Measurements from ENCODE around the gene DNAJB4.
A peak's percentile ranks its signal among the peaks of the same experiment; 100 is the strongest.
"Not testable (repeated sequence)": the region's sequence is repeated elsewhere in the genome, so short reads cannot be mapped to it uniquely, and the experiment has no call there.

DNAJB4 gene

DNA sequence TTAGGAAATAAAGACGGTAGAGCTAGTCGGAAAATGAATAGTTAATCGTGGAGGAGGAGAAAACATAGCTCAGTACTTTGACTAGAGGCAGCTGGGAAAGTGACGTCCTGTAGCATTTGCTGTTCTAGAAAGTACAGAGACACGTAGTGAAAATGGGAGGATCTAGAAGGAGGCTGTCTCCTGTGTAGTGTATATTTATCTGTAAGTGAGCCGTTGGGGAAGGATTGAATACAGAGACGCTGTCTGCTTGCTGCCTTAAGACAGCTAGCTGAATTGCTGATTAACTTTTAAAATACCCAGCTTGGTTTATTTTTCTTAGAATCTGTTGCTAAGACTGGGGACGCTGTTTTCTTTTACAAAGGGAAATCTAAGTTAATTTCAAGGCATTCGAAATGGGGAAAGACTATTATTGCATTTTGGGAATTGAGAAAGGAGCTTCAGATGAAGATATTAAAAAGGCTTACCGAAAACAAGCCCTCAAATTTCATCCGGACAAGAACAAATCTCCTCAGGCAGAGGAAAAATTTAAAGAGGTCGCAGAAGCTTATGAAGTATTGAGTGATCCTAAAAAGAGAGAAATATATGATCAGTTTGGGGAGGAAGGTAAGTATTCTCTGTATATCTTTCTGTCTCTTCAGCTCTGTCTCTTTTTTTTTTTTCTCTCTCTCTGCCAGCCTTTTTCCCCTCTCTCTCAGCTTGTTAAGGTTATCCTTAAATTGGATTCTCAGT is at the start of gene DNAJB4:
TSS of gene DNAJB4 (plus strand) at position 221 of the 729 bp plus-strand sequence. CDS start at position 393, 172 bp downstream.
- peak; percentile 56 for DNase-seq

DNA sequence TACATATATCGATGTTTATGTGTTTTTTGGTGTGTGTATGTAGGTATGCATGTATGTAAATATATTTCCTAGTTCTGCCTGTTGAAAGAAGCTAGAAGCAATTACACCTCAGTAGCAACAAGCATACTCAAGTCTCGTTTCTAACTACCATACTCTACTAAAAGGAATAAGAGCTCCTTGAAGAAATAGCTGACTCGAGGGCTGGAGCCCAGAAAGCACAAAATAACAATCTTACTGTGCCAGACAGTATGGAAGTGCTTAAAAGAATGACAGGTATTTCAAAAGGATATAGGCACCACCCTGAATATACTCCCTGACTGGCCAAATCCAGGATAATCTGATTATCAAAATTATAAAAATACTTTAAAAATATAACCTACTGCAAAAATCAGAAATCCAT is 49.0 kb upstream of the DNAJB4 start:
- no peak for DNase-seq

DNA sequence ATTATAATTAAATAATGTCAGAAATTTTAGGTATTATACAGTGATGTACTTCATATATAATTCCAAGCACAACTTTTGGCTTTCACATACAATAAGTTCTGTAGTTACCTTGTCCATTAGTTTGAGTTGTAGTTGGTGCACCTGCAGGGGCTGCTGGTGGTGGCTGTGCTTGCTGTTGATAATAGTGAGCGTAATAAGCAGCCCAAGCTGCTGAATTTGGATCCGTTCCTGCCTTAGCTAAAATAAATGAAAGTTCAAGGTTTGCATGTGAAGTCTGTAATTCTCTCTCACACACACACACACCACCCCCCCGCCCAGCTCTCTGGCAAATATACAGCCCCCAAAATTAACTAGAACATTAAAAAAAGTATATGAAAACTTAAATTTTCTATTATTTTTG is 48.3 kb upstream of the DNAJB4 start:
- no peak for DNase-seq

DNA sequence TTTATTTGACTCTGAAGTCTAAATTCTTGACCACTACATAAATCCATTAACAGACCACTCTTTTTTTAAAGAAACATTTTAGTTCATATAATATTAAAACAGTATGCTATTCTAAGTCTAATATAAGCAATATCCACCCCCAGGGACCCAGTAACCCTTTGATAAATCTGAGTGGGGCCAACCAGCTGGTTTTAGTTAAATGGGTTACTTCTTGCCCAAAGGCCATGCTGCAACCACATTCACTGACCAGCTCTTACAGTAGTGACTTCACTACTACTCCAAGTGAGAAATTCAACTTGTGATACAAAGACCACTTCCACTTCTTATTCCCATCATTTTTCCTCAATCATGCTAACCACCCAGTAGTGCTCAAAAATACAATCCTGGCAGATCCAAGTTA is 46.3 kb upstream of the DNAJB4 start:
- no peak for DNase-seq

DNA sequence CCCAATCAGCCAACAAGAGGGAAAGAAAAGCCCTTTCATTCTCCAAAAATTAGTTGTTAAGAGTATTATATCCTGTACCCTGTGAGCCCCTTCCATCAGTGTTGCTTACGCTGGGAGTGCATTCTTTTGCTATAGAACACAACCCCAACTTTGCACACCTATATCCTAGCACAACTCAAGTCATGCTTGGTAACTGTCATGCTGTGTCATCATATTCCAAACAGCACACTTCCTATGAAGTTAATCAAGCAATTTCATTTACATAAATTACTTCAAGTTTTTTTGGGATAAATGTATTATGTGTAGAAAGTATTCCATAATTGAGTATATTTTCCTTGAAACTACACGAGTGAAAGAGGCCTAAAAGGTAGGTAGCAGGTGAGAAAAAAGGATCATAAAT is 45.9 kb upstream of the DNAJB4 start:
- DNase-seq, result no peak

DNA sequence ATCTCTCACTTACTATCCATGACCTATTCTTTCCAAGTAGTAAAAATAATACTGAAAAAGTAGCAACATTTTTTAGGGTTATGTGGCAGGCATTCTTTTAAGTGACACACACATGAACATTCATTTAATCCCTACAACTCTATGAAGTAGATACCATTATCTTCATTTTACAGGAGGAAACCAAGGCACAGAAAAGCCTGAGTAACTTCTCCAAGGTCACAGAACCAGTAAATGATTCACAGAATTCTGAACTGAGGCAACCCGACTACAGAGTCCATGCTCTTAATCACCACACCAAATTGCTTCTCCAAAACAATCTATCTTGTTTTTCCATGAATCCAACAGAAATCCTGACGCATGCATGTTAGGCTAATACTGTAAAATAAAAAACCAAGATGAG is 43.3 kb upstream of the DNAJB4 start:
- no peak for DNase-seq

DNA sequence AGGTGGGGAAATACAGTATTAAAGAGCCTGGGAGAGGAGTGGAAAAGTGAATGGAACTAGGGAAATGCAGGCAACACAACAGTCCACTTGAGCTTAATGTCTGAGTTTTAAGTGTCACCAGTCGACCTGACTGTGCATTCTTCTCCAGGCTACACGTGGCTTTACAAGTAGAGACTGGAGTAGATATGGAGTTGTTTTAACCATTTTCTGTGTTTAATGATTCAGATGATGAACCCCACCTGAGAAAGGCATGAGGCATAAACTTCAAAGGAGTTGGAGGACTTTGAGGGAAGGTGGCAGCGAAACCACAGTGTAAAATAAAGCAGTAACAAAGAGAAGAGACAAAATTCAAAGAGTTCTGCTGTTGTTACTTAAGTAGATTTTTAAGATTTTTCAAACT is 38.4 kb upstream of the DNAJB4 start:
- DNase-seq, result no peak

DNA sequence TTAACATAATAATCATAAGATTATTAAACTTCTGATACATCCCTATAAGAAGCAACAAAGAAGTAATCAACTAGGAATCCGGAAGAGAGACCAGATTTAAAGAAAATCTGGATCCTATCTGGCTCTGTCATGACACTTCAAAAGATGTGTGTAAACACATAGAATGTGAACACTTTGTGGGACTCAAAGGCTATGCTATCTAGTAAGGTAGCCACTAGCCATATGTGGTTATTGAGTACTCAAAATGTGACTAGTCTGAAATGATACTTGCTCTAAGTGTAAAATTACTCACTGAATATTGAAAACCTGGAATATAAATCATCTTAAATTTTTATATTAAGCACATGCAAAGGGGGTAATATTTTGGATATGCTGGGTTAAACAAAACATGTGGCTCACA is 34.5 kb upstream of the DNAJB4 start:
- DNase-seq, result no peak

DNA sequence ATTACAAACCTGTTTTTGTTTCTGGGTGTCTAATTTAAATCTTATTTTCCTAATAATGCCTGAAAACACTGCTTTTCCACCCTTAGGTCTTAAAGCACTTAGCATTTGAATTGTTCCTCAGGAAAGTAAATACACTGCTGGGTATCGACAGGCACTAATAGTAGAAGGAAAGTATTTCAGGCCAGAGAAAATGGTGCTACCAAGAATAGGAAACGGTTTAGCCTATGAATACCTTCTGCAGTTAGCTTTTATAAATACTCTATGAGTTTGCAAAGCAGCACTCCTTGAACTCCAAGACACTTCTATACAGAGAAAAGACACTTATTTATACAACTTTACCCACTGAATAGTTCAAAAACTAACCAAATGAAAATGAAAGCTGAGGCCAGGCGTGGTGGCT is 32.7 kb upstream of the DNAJB4 start:
- DNase-seq, result no peak

DNA sequence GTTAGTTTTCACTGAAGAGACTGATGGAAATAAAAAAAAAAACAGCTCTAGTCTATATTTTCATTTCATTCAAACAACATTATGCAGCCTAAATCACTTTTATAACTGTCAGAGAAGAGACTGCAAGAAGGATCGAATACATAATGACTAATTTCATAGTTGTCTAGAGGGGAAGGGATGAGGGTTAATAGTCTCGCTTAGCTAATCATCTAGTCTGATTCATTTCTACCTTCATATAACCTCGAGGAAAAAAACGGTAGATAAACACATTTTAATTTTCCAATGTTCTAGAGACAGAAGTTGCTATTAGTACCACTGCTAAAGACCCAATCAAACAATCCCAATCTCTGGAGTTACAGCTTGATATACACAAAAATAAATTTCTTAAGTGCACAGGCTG is 29.4 kb upstream of the DNAJB4 start:
- no peak for DNase-seq

DNA sequence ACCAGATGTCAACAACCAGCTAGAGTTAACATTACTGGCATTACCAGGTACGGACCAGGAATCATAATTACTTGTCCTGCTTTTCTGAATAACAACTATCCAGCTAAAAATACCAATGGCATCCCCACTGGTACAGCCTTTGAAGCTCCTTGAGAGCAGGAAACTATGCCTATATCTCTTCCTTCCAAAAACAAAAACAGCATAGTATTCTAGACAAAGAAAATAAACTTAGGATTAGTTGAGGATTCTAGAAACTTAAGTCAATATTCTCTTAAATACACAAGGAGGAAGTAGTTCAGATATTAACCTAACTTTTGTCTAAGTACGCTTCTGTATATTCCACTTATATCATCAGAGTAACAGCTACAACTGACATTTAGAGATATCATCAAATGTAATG is 28.8 kb upstream of the DNAJB4 start:
- no peak for DNase-seq

DNA sequence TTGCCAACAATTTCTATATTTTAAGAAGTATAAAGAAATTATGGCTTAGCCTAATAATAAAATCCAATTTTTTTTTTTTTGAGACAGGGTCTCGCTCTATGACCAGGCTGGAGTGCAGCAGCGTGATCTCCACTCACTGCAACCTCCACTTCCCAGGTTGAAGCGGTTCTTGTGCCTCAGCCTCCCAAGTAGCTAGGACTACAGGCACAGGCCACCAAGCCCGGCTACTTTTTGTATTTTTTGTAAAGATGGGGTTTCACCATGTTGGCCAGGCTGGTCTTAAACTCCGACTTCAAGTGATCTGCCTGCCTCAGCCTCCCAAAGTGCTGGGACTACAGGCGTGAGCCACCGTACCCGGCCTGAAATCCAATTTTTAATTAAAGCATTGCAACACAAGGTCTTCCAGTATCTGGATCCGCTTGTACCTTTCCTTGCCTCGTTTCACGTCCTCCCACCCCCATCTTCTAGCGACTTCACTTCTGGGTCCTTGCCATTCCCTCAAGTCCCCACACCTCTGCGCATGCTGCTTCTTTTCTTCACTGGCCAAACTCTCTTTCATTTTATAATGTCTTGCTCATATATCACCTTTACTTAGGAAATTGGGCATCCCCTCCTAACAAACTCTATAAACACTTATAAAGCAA is 28.2 kb upstream of the DNAJB4 start:
- DNase-seq, result no peak

DNA sequence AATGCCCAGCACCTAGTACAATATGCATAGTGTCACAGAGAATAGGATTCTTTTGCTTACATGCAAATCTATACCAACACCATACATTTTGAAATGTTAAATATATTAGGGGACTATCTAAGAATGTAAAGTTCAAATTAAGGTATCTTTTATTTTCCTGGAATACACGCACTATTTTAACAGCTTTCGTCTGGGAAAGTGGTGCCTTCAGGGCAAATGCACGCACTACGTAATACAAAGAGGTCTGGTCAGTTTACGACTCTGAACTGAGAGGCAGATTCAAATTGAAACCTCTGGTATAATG is 26.8 kb upstream of the DNAJB4 start:
- DNase-seq, result no peak

DNA sequence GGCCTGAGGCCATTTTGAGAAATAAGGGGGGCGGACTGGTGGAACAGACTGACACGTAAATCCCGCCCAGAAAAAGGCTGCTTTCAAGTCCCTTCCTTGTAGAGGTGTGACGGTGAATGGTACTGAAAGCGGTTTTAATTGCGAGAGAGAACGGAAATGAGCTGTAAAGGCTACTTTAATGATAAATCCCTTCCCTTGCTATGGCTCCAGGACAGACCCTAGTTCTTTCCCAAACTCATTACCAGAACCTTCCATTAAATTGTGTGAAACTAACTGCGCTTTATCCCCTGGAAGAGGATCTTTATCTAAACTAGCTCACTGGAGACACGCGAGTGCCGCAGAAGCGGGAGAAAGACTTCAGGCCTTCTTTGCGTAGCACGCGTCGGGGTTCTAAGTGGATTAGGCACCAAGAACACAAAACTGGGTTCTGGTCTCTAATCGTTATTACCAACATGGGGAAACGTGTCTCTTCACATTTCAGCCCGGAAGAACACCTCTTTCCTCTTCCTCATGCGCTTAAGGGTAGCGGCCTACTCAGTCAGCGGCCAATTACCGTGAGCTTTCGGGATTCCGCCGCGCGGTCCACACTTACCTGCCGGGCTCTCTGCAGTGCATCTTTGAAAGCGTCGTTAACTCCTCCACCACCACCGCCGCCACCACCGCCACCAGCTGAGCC is 26.3 kb upstream of the DNAJB4 start:
- peak; percentile 74 for DNase-seq

DNA sequence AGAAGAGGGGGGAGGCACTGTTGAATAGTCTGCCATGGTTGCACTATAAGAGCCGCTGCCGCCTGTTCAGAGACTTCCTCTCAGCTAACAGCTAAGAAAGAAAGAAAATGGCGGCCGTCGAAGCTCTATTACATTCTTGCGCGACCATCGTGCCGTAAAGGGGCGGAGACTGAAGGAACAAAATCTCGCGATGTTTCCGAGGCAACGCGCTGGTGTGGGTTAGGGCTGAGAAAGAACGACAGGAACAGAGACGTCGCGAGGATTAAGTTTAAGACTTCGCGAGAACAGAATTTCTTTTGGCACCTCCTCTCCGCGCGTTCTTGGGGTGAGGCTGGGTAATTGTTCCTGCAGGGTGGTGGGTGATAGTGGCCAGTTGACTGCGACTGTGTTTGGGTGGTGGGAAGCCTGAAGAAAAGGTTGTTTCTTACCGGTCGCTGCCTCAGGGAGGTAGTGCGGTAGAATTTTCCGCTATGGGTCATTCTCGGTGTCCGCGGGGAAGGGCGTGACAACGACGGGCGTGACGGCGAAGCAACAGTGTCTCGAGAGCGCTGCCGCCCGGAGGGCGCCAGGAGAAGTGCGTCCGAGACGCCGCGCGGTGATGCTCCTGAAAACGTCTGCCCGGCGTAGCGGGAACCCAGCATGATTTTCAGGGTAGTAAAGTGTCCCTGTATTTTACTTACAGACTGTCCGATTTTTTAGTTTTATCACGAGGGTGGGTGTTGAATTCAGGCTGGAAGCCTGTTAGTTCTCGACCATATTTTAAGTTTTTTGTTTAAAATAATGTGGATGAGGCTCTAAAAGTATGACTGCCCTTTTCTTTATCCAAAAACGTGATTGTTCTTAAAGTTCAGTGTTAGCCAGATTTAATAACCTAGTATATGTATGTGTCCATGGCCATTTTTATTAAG is 25.5 kb upstream of the DNAJB4 start, which contains the start of gene FUBP1:
TSS of gene FUBP1 (minus strand) at position 104 of the 908 bp plus-strand sequence. CDS start at position 36, 68 bp downstream.
- DNase-seq, result peak; percentile 92

DNA sequence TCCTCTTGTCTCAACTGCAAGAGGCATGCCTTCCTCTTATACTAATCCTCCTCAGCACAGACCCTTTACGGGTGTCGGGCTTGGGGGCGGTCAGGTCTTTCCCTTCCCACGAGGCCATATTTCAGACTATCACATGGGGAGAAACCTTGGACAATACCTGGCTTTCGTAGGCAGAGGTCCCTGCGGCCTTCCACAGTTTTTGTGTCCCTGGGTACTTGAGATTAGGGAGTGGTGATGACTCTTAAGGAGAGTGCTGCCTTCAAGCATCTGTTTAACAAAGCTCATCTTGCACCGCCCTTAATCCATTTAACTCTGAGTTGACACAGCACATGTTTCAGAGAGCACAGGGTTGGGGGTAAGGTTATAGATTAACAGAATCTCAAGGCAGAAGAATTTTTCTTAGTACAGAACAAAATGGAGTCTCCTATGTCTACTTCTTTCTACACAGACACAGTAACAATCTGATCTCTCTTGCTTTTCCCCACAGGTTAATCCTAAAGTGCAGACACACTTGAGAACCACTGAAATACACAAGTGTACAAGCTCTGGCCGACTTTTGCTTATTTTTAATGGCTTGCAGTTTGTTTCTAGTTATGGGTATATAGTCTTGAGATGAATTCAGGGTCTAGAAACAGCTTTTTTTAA is 21.3 kb upstream of the DNAJB4 start:
- DNase-seq, result not testable (repeated sequence)

DNA sequence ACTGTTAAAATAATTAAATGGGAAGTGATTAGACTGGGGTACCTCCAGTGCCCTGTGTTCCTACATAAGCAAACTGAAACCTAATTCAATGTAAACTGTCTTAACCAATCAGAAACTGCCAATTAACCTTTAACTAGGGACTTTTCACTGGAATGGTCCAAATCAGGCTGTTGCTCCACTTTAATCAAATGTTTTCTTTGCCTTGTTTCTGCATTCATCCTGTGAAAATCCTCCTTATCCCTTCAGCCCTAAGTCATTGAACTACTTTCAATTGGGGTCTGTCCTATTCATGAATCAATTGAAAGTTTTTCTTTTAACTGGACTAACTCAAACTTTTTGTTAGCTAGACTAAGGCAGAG is 20.8 kb upstream of the DNAJB4 start:
- no peak for DNase-seq

DNA sequence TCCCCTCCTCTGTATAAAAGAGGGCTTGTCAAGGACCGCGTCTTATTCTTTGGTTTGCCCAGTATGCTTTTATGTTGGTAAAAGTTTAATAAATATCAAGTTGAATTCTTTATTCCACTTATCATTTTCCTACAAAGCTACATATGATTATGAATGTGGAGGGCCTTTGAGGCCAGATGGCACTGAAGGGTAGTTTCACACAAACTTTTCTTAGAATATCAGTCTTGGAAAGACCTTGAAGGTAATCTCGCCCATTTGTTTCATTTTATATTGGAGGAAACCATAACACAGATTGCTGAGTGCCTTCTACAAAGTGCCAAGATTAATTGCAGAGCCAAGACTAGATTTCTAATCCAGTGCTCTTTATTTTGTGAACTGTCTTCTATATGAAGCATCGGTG is 20.1 kb upstream of the DNAJB4 start:
- no peak for DNase-seq

DNA sequence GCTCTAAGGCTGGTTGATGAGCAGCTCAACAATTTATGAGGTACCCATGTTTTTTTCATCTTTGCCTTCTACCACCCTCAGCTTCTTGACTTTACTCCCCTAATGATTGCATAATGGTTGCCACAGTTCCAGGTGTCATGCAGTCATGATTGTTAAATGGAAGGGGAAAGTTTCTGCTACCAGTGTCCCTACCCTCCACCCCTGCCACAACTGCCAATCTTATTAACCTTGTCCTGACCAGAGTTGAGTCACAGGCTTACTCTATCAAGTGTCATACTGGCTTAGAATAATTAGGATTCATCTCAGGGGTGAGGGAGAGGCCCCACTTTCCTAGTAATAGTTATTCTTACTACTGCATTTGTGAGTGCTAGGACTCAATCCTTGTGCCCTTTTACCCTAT is 17.9 kb upstream of the DNAJB4 start:
- DNase-seq, result no peak

DNA sequence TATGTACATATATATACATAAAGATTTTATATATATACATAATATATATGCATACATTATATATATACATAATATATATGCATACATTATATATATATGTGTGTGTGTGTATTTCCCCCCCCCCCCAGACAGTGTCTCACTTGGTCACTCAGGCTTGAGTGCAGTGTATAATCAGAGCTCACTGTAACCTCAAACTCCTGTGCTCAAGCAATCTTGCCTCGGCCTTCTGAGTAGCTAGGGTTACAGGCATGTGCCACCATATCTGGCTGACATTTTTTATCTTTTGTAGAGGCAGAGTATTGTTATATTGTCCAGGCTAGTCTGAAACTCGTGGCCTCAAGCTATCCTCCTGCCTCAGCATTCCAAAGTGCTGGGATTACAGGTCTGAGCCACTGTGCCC is 16.8 kb upstream of the DNAJB4 start:
- no peak for DNase-seq

DNA sequence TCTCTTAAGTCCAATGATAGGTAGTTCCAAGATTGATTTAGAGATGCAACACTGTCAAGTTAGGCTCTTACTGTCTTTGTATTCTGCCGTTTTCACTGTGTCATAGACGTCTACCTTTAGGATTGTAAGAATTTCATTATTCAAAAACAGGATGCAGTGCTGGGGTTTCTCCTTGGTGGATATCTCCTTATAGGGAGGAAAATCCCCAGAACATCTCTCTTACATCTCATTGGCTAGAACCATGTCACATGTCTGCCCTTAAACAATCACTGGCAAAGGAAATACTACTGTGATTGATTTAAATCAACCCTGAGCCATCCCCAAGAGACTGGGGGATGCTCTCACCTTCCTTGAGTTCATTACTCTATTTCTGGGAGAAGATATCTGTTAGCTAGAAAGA is 15.0 kb upstream of the DNAJB4 start:
- no peak for DNase-seq

DNA sequence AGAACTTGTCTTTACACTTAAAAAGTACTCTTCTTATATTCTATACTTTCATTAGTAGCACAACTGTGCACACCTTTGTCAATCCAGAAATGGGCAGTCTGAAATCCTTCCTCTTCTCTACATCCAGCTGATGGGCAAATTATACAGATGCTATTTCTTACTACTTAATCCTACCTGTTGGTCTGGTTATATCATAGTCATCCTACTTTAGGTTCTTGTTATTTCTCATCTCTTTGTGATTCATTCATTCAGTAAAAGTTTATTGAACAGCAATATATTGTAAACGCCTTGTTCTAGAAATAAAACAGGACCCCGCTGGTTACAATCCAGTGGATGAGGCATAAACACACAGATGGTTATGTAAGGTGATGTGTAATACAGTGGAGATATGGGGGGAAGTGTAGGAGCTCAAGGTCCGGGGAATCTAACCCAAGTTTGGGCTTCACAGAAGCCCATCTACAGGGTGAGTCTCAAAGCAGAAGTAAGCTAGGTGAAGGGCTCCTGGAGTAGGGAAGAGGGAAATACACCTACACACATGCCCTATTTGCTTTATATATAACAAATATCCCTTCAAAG is 14.0 kb upstream of the DNAJB4 start:
- no peak for DNase-seq
